Neural cell (in vitro differentiated cells): ENCODE results near the gene RFX5. TPM values are rescaled to one million over a fixed set of nuclear protein-coding genes. Genes with fewer than 3 reads are reported as not detected.

Experiments
- H2AFZ ChIP-seq: fragments of 200-600, 300-800 bp; sonication (generic), shearing (Covaris generic); 2 replicates; pipeline ENCODE4 v1.6.0; 2014; ENCODE audit warnings: low read depth, mild to moderate bottlenecking, antibody characterized with exemption, low read length, moderate library complexity
- H3F3A ChIP-seq: fragments of 200-600 bp; shearing (Covaris generic); 2 replicates; pipeline ENCODE4 v1.6.1; 2016; ENCODE audit warnings: mild to moderate bottlenecking, moderate library complexity, mixed read lengths, antibody characterized with exemption, low read length; ENCODE audit not compliant: insufficient read depth, poor library complexity, severe bottlenecking
- H3K27ac ChIP-seq: fragments of 200-600, 300-800 bp; sonication (generic), shearing (Covaris generic); 2 replicates; pipeline ENCODE4 v1.5.1; 2014; ENCODE audit warnings: mild to moderate bottlenecking, low read length, moderate library complexity
- H3K27me3 ChIP-seq: fragments of 300-800, 200-600 bp; sonication (generic), shearing (Covaris generic); 2 replicates; pipeline ENCODE4 v1.6.0; 2014; ENCODE audit warnings: mild to moderate bottlenecking, low read depth, low read length, moderate library complexity; ENCODE audit not compliant: insufficient read depth
- H3K36me3 ChIP-seq: fragments of 300-800, 200-600 bp; sonication (generic), shearing (Covaris generic); 2 replicates; pipeline ENCODE4 v1.5.1; 2014; ENCODE audit warnings: mild to moderate bottlenecking, antibody characterized with exemption, low read length, moderate library complexity; ENCODE audit not compliant: insufficient read depth
- H3K4me2 ChIP-seq: fragments of 300-800, 200-600 bp; sonication (generic), shearing (Covaris generic); 2 replicates; pipeline ENCODE4 v1.6.0; 2014; ENCODE audit warnings: mild to moderate bottlenecking, low read length
- H3K4me3 ChIP-seq: fragments of 300-800, 200-600 bp; sonication (generic), shearing (Covaris generic); 2 replicates; pipeline ENCODE4 v1.5.1; 2014; ENCODE audit warnings: mild to moderate bottlenecking, low read length, moderate library complexity
- H3K79me2 ChIP-seq: fragments of 200-600 bp; shearing (Covaris generic); replicated peaks from 2 replicates; pipeline ENCODE4 v1.6.0; 2014; ENCODE audit warnings: mild to moderate bottlenecking, low read length, moderate library complexity; ENCODE audit not compliant: insufficient read depth
- H3K9ac ChIP-seq: fragments of 300-800, 200-600 bp; sonication (generic), shearing (Covaris generic); 2 replicates; pipeline ENCODE4 v1.6.1; 2016; ENCODE audit warnings: mild to moderate bottlenecking, low read length, mixed read lengths
- H3K9me2 ChIP-seq: fragments of 200-600 bp; shearing (Covaris generic); 2 replicates; pipeline ENCODE4 v1.6.1; 2016; ENCODE audit warnings: mild to moderate bottlenecking, low read length, mixed read lengths; ENCODE audit not compliant: insufficient read depth
- H3K9me3 ChIP-seq: fragments of 200-600, 300-800 bp; sonication (generic), shearing (Covaris generic); 2 replicates; pipeline ENCODE4 v1.6.1; 2016; ENCODE audit warnings: mild to moderate bottlenecking, mixed run types, low read length, moderate library complexity, mixed read lengths
- H4K20me1 ChIP-seq: fragments of 200-600 bp; shearing (Covaris generic); 2 replicates; pipeline ENCODE4 v1.6.1; 2016; ENCODE audit warnings: mild to moderate bottlenecking, mixed run types; ENCODE audit not compliant: insufficient read depth
- CTCF ChIP-seq: fragments of 450-650 bp; IDR thresholded peaks from 2 replicates; pipeline ENCODE4 v1.5.1; 2014; ENCODE audit warnings: antibody characterized with exemption, mild to moderate bottlenecking, moderate library complexity; ENCODE audit not compliant: poor library complexity, severe bottlenecking
- EP300 ChIP-seq: fragments of 450-650 bp; conservative IDR thresholded peaks from 2 replicates; pipeline ENCODE4 v1.6.1; 2014; ENCODE audit warnings: antibody characterized with exemption, mild to moderate bottlenecking, moderate library complexity; ENCODE audit not compliant: poor library complexity, severe bottlenecking
- EZH2 ChIP-seq: fragments of 200-600, 300-800 bp; shearing (Covaris generic), sonication (generic); IDR thresholded peaks from 2 replicates; pipeline ENCODE4 v1.6.1; 2014; ENCODE audit warnings: antibody characterized with exemption, low read length, borderline replicate concordance, mild to moderate bottlenecking; ENCODE audit not compliant: insufficient read depth, poor library complexity, severe bottlenecking
- MXI1 ChIP-seq: fragments of 450-650 bp; conservative IDR thresholded peaks from 2 replicates; pipeline ENCODE4 v1.6.1; 2014; ENCODE audit warnings: antibody characterized with exemption, mild to moderate bottlenecking; ENCODE audit not compliant: poor library complexity, severe bottlenecking
- POLR2AphosphoS5 ChIP-seq: IDR thresholded peaks from 2 replicates; pipeline ENCODE4 v1.6.1; 2012
- RAD21 ChIP-seq: fragments of 450-650 bp; conservative IDR thresholded peaks from 2 replicates; pipeline ENCODE4 v1.6.1; 2014; ENCODE audit warnings: antibody characterized with exemption, mild to moderate bottlenecking, moderate library complexity
- REST ChIP-seq: IDR thresholded peaks from 2 replicates; pipeline ENCODE4 v1.6.1; 2012; ENCODE audit warnings: borderline replicate concordance
- SMC3 ChIP-seq: fragments of 450-650 bp; conservative IDR thresholded peaks from 2 replicates; pipeline ENCODE4 v1.6.1; 2014; ENCODE audit warnings: antibody characterized with exemption, mild to moderate bottlenecking, moderate library complexity; ENCODE audit not compliant: poor library complexity
- TAF1 ChIP-seq: IDR thresholded peaks from 2 replicates; pipeline ENCODE4 v1.6.1; 2012; ENCODE audit warnings: low read depth
- polyA plus RNA-seq: library from polyadenylated mRNA; depleted of rRNA; stranded (reverse); fragments of >200 nt; gene quantifications from 2 replicates; pipeline ENCODE4 v1.2.3, GENCODE V29; 2014

Gene RFX5
- polyA plus RNA-seq, 1 donor from 2014 or later = 36.7 TPM

- Histone ChIP-seq H3K36me3 (no peaks in the 10 kb centered on the region), H2AFZ (no peak overlapping the region), H3K4me2 (no peak overlapping the region), H3F3A (no peaks in the 10 kb centered on the region), H3K4me3 (no peak overlapping the region), H3K27me3 (no peaks in the 10 kb centered on the region), H3K9me2 (no peaks in the 10 kb centered on the region), H3K9me3 (no peaks in the 10 kb centered on the region), H4K20me1 (no peaks in the 10 kb centered on the region), H3K27ac (no peak overlapping the region), H3K79me2 (no peaks in the 10 kb centered on the region), H3K9ac (no peak overlapping the region)
- no peak for TF ChIP-seq EP300
- no peak for TF ChIP-seq TAF1
- TF ChIP-seq POLR2AphosphoS5 = no peak
- TF ChIP-seq EZH2 = no peak
- TF ChIP-seq SMC3 = no peak
Observed at GRCh38 chr1:151315565-151316235, 31.4 kb downstream of the RFX5 start.

GRCh38 chr1:151314137-151314875 is 32.7 kb downstream of the RFX5 start:
- no peaks in the 10 kb centered on the region for H3F3A ChIP-seq
- H3K9ac ChIP-seq = no peak overlapping the region
- TF ChIP-seq TAF1 (no peak), REST (no peak), EP300 (no peak), SMC3 (no peak), MXI1 (no peak), POLR2AphosphoS5 (no peak), RAD21 (no peak), CTCF (no peak), EZH2 (no peak)
- no peaks in the 10 kb centered on the region for H3K9me3 ChIP-seq
- no peaks in the 10 kb centered on the region for H3K9me2 ChIP-seq
- H3K4me3 ChIP-seq = no peak overlapping the region
- no peak overlapping the region for H2AFZ ChIP-seq
- H3K36me3 ChIP-seq = no peaks in the 10 kb centered on the region
- no peaks in the 10 kb centered on the region for H3K27me3 ChIP-seq
- no peaks in the 10 kb centered on the region for H4K20me1 ChIP-seq
- no peak overlapping the region for H3K4me2 ChIP-seq
- no peaks in the 10 kb centered on the region for H3K79me2 ChIP-seq
- H3K27ac ChIP-seq = no peak overlapping the region
